Activated CD4-positive, alpha-beta T cell treated with anti-CD3 and anti-CD28 coated beads for 1 hour (primary cell): Measurements from ENCODE around the gene P2RY14.

ENCODE experiments used
- DNase-seq: peaks from one replicate; pipeline ENCODE4 v3.0.0-alpha.2; 2020

Gene P2RY14

DNA sequence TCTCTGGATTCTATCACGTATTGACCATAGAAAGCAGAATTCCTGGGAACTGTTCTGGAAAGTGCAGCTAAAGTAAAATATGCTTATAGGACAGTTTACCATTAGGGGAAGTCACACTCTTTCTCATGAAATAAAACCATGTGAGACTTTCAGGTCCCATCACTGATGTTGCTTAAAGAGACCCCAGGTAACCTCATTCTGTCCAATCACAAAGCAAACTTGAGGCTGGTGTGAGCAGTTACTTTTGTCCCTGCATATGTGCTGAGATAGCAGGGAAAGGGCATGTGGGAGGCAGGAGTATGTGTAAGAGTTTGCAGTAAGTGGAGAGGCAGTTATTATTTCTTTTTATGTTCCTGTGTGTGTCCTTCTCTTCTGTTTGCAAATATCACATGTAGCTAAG lies 22.2 kb upstream of the P2RY14 start:
- no peak for DNase-seq

DNA sequence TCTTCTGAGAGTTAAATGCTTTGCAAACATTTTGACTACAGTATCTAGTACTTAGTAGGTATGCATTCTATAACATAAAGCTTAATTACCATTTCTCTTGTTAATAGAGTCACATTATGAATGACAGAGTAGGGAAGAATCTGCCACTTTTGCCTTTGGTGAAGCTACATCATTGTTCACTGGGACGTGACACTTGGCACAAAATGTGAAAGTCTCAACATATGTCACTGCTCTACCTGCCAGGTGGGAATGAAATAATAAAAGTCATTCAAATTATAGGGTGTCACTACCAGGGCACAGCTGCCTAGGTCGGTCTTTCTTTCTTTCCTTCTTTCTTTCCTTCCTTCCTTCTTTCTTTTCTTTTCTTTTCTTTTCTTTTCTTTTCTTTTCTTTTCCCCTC lies 20.7 kb upstream of the P2RY14 start:
- DNase-seq: no peak

DNA sequence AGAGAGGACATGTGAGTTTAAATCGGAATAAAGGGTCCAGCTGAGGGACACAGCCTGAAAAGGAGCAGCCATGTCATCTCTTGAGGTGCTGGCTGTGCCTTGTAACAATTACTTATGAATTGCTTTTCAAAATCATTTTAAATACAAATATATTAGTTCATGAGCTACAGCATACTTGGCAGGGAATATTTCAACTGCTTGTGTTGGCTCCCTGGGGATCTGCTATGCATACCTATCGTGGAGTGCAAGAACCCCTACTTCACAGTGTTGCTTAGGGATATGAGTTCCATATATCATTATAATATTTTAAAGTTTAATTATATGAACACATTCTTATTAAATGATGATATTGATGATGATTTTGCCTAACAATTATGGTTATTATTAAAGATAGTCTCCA lies 19.1 kb upstream of the P2RY14 start:
- no peak for DNase-seq

DNA sequence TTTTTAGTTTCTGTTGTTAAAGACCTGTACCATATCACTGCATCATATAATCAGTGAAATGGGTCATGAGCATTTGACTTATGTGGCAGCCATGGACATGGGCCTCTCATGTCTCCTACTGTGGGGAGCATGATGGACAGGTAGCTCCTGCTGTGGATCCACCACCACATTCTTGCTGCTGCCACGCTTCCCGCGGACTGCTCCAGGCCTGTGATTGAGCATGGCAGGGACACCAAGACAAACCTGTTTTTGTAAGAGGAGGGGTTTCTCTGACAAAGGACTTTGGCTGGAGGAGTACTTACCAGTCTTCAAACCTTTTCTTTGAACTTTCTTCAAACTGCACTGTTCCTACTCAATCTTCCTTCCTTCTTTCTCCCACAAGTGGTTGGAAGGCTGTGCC lies 17.9 kb upstream of the P2RY14 start:
- no peak for DNase-seq

DNA sequence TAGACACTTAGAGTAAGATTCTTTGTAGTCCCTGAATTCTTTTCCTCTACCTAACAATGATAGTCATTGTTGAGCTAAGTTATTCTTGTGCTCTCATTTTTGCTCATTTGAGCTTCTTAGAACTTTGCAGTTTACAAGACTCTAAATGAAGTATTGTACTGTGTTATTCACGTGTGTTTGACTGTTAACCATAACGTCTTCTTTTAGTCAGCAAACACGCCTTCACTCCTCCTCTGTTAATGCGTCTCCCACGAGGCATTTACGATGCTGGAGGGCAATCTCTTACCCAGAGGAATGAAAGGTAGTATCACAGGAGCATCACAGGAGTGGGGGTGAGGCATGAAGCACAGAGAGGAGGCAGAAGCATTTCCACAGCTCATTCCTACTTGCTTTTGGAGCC lies 14.8 kb upstream of the P2RY14 start:
- no peak for DNase-seq

DNA sequence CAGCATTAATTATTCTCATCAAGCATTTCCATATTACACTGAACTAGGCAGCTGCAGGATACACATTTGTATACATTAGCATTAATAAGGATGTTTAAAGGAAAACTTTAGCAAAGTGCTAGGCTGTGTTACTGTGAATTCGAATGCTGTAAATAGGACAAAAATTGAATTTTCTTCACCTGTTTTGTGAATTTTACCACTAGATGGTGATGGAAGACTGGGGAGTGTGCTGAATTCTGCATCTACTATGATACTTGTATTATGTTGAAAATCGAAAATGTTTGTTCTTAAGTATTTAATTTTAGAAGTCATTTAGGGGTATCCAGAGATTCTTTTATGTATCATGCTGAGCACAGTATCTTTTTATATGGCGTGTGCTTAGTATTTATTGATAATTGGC lies 12.3 kb upstream of the P2RY14 start:
- DNase-seq: no peak

DNA sequence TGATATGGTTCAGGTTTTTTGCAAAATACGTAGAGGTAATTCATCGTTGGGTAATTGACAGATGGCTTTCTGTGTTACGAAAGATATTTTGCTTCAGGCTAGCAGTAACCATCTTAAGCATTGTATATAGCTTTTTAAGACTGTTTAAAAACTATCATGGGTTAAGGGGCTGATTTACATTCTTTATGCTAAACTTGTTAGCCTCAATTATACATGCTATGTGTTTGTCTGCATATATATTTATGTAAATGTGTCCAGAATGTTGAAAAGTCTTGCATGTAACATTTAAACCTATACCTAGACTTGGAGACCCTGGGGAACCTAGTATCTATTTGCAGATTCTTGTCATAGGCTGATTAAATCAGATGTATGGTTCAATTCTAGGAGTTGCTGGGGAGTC lies 11.1 kb upstream of the P2RY14 start:
- no peak for DNase-seq

DNA sequence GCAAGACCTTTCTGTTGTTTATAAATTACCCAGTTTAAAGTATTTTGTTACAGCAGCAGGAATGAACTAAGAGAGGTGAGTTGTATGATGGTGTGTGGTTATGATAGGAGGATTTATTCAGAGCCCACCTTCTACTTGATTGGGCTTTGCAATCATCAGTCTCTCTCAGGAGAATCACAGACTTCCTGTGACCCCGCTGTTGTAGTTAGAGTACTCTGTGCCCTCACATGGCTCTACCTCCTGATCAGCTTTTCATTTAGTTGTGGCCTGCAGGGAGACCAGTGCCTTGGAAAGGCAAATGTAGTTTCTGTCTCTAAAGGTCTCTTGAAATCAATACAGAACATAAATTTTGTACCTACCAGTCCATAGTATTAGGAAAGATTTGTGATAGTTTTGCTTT lies 7.6 kb upstream of the P2RY14 start:
- DNase-seq: no peak

DNA sequence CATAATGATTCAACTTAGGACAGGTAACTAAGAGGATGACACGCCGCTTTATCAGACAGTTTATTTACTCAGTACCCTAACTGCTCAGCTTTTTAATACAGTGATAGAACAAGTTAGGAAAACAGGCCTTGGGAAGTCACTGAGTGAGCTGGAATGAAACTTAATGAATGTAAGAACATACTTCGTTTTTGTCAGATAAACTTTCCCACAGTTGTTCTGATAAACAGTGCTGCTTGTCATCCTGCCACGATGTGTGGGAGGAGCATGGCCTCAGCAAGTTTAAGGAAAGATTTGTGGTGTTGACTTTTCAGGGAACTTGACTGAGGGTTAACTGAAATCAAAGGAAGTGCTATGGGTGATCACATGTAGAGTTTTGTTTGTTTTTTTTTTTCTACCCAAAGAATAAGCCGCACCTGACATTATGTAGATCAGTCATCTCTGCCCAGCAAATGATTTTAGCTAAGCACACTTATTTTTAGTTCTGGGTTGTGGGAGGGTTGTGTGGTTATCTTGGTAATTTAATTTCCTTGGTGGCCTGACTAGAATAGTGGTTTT lies 5.6 kb upstream of the P2RY14 start:
- no peak for DNase-seq

DNA sequence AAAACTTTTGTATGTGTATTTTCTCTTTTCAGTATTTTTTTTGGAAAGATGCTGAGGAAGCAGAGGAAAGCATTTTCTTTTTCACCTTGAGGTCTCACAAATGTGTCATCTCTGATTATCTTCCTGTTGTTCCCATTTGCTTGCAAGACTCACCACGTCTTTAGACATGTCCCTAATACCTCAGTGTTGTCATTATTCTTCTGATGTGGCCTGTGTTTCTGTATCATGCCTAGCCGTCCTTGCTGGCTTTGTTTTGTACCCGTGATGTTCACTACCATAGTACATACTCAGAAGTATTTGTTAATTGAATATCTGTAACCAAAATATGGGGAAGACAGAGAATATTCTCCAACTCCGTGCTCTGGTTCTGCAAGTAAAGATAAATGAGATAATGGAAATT lies 5.0 kb upstream of the P2RY14 start:
- no peak for DNase-seq

DNA sequence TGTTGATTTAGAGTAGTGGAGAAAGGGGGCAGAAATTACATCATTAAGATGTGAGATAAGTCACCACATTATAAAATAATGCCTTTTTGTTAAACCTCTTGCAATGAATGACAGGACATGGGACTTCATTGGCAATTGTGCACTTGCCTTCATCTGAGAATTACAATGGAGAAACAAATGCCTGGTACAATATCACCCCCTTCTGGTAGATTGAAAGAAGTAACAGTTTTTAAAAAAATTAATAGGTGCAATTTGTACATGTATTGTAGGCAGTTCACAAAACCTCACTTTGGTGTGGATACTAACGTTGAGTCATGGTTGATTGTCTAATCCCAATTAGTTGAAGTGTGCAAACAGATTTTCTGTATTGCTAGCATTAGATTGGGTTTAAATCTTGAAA lies 4.6 kb upstream of the P2RY14 start:
- no peak for DNase-seq

DNA sequence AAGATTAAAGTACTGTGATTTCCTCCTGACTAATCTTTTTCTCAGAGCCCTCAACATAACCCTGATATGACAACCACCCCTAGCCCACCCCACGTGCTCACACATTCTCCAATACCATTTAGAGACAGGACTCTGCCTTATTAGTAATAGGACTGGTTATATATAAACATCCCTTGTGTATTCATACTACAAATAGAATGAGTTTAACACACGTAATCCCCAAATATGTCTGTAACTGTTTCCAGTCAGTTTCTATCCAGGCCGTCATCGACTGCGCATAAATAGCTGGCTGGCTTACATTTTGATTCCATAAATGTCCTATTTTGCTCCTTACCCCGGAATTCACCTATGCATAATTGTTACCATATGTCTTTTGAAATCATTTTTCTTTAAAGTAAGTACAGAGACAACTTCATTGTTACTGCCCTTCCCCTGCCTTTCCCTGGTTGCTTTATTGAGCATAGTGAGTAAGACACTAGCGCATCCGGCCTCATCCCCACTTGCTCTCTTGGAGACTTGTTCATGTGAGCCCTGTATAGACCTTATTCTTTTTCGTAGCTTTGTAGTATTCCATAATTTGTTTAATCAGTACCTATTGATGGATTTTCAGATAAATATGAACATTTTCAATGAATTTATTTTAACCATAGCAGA lies 3.5 kb upstream of the P2RY14 start:
- DNase-seq: no peak

DNA sequence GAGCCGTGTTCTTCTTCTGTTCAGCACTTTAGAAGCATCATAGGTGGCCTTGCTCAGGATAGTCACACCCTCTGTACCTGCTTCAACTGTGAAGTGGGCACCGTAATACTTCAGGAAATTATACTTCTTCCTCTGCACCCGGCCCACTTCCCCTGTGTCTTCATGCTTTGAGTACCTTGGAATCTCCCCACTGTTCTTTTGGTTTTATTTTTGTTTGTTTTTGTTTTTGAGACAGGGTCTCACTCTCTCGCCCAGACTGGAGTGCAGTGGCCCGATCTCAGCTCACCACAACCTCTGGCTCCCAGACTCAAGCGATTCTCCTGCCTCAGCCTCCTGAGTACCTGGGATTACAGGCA lies 1.7 kb downstream of the P2RY14 start:
- DNase-seq: no peak

DNA sequence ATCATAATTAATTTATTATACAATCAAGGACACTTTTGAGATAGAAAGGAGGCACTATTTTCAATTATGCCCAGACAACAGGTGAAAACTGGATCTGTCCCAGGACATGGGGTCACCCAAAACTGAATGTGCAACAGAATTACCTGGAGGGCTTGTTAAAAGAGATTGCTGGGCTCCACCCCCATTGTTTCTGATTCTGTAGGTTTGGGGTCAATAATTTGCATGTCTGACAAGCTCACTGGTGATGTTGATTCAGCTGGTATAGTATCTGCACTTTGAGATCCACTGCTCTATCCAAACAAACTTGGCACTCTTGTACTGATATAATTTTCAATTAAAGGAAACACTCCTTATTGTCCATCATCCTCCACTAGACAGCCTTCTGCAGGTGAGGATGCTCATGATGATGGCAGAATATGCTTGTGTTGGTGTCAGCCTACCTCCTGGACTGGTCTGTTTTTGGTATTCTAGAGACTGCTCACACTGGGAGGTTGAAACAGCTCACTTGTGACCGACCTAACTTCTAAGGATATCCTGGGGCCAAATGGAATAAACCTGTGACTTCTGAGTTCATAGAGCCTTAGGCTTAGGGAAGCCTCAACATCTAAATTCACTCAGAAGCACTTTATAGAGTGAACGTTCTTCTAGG lies 2.2 kb downstream of the P2RY14 start:
- DNase-seq: no peak

DNA sequence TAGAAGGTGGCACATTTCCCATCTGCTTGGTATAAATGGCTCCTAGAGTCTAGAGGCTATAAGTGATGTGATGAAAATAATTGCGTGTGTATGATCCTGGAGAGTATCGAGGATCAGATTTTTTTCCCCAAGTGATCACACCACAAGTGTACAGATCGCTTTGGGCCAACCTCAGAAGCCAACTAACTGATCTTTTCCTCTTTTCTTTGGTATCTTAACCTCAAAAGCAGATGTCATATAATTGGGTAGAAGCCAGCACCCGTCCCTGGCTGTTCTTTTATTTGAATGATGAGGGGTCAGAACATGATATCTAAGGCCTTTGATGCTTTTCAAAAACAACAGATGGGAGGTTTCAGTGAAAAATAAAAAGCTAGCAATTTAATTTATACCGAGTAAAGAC lies 3.3 kb downstream of the P2RY14 start:
- no peak for DNase-seq

DNA sequence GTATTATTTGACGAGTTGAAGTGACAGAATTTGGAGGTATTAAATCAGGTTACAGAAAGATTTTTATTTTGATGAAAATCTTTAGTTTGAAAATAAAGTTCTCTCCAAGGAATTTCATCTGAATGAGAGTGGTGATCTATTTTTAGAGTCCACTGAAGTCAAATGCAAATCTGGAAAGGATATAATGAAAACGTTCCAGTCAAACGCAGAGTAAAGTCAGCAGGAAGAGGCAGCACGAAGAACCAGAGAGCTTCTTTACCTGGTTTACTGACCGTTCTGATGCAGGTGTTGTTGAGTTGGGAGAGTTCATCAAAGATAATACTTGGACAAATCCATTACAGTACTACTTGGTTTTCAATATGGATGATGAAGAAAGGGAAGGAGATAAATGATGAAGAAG lies 8.7 kb downstream of the P2RY14 start:
- DNase-seq: no peak

DNA sequence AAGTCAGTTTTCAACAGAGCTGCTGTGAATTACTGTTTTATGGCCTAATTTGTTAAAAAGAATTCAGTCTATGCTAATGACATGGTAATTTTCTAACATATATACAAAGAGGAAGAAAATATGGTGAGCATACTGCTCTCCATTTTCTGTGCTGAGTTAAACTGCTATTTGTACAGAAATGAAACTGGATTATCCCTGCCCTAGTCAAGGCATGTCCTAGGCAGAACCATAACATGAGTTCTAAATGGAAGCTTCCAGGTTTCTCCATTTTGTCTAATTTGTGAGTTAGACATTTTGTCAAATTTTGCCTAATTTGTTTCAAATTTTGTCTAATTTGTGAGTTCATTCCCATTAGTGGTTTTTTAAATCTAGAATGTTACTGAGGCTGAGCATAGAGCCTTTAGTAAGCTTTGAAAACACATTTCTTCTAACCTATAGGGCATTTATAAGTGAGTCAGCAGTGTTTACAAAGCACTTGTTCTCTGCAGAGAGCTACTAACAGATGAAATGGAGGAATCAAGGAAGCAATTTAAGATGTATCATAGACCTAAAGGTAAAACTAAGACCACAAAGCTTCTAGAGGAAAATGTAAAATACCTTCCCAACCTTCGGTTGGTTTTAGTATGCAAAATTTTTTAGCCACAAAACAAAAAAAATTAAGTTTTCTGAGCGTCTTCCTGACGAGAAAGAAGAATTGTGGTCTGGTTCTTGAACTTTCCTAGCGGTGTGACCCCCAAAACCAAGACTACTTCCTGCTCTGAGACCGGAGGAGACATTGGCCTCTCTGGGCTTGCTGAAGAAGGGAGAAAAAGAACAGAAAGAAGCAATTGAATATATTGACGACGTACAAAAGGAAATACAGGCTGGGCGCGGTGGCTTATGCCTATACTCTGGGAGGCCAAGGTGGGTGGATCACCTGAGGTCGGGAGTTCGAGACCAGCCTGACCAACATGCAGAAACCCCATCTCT lies 9.8 kb downstream of the P2RY14 start:
- DNase-seq: no peak

DNA sequence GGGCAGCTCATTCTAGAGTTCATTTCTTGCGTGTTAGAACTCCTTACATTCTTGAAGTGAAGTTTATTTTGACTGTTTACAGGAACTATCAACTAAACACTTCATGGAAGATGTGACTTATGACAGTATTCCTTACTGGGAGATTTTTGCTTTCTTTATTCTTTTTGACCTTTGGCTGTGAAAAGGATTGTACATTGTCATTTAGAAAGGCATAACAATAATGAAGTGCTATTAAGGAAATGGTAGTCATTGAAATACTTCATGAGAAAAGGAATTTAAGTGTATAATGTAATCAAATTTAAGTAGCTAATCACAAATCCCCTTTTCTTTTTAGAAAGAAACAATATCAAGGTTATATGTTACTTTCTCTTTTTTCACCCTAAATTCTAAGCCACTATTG lies 11.3 kb downstream of the P2RY14 start:
- DNase-seq: no peak

DNA sequence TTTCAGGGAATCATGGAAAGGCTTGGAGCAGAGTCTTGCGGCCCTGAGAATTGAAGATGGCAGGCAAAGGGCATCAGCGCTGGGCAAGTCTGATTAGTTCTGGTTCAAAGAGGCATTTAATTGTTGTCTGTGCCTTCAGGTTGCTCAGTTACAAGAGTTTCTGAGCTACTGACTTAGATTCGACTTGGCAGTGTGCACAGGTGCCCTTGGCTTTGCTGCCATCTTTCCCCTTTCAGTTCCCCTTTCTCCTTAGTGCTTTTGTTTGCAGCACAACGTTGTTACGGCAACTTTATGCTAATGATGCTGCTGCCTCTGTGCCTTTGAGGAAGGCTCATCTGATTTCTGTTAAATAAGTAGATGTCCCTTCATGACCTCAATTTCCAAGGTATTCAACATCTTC lies 12.5 kb downstream of the P2RY14 start:
- DNase-seq: no peak

DNA sequence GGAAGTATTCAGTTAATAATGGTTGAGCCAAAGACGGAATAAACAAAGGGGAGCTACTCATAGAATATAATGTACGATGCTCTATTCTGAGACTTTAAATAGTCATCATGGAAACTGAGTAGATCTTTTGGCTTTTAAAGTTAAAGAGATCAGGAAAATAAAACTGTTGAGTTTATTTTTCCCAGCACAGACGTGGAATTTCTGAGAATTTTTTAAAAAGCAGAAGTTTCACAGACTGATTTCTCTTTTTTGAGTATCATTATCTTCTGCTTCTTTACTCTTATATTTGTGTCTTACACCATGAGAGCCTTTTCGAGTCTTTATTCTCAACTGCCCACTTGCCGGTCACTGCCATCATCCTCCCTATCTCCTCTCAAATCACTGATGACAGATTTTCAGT lies 13.2 kb downstream of the P2RY14 start:
- DNase-seq: no peak

DNA sequence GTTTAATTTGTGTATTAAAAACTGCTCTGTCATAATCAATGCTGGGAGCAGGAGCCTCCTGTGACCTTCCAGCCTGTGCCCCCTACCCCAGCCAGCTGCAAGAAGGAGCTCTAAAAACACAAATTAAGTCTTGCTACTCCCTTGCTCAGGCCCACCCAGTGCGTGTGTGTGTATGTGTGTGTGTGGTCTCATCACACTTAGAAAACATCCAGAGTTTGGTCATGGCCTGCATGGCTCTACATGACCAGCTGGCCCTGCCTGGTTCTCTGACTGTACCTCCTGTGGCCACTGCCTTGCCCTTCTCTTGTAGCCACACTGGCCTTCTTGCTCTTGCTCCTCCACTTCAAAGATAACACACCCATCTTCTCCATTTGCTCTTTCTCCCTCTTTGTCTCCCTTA lies 13.7 kb downstream of the P2RY14 start:
- DNase-seq: no peak

DNA sequence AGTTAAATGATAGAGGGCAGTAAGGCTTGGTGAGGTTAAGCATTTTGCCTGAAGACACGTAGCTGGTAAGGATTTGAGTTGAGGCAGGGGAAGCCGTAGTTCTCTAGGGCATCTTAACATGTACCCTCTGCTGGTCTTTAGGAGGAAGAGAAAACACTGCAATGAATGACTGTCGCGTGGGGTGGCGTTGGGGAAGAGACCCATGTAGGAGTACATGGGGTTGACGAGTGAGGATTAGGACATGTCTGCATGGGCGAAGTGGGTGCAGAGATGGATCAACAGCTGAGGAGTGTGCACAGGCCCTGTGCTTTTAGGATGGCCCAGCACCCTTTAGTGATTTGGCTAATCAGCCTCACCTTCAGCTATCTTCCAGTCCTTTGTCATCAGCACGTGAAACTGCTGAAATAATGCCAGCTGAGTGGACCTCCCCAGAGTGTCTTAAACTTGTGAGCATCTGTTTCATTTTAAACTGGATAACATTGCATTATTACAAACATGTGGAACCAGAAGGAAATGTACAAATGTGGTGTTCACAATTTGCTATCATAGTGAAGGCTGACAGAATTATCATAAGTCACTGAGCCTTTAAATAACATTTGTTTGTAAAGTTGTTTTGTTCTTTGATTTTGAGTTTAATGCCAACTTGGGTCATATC lies 15.3 kb downstream of the P2RY14 start:
- no peak for DNase-seq

DNA sequence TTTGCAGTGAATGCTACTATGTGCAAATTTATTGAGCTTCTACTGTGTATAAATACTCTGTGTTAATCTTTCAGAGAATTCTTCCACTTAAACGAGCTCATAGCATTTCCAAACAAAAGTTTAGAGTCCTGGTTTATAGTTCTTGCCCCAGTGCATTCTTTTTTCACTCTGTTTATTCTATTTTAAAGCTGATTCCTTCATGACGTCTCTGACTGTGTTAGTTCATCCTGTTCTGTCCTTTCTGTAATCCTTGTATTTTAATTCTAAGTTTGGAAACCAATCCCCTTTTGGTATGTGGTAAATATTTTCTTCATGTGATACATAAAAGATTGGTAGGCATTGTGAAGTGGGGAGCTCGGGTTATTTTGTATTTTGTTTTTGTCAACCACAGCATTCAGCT lies 18.7 kb downstream of the P2RY14 start:
- no peak for DNase-seq
